ENCODE results near the gene CD6. TPM values are rescaled to one million over a fixed set of nuclear protein-coding genes. Genes with fewer than 3 reads are reported as not detected.

CD6 gene
- total and polyA plus RNA-seq, 2 experiments from 2014 or later = 0.03 TPM; not detected in 1

DNA sequence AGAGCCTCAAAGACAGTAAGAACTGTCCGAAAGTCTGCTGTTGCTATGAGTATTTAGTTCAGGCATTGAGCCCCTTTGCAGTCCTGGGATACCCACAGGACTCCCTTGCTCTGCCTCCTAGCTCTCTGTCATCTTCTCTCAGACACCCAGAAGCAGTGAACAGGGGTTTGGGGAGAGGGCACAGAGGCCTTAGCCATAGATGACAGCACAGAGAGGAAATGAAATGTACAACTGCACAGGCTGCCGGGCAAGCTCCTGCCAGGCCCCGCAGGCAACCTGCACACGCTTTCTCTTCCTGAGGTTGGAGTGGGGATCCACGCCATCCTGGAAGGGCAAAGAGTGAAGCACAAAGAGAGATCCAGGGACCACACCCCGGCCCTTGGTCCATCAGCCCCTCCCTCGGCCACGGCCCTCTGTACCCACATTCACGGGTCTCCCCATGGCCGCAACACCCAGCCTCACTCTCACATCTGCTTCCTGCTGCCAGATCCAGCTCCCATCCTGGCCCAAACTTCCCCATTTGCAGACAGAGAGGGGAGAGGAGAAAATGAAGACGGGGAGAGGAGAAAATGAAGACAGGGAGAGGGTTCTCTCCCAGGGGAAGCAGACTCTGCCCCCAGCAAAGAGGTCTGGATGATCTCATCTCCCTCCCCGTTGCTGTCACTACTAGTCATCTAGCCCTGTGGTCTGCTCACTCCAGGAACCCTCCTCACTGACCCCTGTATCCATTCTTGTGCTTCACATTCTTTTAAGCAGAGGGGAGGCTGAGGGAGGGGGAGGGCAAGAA is 40.7 kb downstream of the CD6 start:
- no peak overlapping the region for H2AFZ ChIP-seq

DNA sequence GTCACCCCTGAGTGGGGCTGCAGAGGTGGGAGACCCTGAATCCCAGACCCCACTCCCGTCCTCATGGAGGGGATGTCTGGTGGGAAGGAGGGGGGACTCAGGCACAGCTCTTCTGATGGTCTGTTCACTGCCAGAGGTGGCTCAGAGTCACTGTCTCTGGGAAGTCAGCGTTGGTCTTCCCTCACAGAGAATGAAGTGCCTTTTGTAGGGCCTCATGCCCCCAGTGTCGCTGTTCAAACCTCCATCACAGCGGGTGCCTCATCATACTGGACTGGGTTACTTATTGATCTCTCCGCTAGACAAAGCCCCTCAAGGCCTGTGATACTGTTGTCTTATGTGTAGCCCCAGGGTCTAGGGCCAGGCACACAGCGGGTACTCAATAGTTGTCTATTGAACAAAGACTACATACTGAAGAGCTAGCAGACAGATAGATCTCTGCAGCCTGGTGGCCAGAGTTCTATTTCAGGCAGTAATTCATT is 41.3 kb downstream of the CD6 start:
- Histone ChIP-seq H3K4me3 (no peak overlapping the region), H2AFZ (no peak overlapping the region), H4K20me1 (ENCODE audit: insufficient read depth, poor library complexity, severe bottlenecking) (no peaks in the 10 kb centered on the region), H3K79me2 (no peaks in the 10 kb centered on the region), H3K4me2 (no peak overlapping the region), H3K4me1 (ENCODE audit: insufficient read depth) (no peaks in the 10 kb centered on the region), H3K27ac (no peak overlapping the region), H3K27me3 (peaks cover 17% of the 10 kb centered on the region), H3K36me3 (replicated peaks; ENCODE audit: insufficient read depth, low read depth) (no peaks in the 10 kb centered on the region), H3K9me2 (replicated peaks; ENCODE audit: insufficient read depth) (no peaks in the 10 kb centered on the region), H3K9me3 (ENCODE audit: low read depth) (no peaks in the 10 kb centered on the region)
- 84% methylated on average over 5 of the region's 6 CpGs for WGBS (ENCODE audit: low lambda C conversion rate, missing lambda C conversion rate)
- DNase-seq (ENCODE audit: low spot score) = no peak
- TF ChIP-seq, protein P1, sequence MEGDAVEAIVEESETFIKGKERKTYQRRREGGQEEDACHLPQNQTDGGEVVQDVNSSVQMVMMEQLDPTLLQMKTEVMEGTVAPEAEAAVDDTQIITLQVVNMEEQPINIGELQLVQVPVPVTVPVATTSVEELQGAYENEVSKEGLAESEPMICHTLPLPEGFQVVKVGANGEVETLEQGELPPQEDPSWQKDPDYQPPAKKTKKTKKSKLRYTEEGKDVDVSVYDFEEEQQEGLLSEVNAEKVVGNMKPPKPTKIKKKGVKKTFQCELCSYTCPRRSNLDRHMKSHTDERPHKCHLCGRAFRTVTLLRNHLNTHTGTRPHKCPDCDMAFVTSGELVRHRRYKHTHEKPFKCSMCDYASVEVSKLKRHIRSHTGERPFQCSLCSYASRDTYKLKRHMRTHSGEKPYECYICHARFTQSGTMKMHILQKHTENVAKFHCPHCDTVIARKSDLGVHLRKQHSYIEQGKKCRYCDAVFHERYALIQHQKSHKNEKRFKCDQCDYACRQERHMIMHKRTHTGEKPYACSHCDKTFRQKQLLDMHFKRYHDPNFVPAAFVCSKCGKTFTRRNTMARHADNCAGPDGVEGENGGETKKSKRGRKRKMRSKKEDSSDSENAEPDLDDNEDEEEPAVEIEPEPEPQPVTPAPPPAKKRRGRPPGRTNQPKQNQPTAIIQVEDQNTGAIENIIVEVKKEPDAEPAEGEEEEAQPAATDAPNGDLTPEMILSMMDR (IDR thresholded peaks at IDR 0.05; ENCODE audit: poor library complexity) = no peak
- TF ChIP-seq EZH2 (IDR thresholded peaks at IDR 0.05; ENCODE audit: borderline replicate concordance) (no peak), EZH2phosphoT487 (IDR thresholded peaks at IDR 0.05; ENCODE audit: low read depth, severe bottlenecking, unreplicated experiment) (no peak)

More for the DNA sequence above, 40.7 kb downstream of the CD6 start:
- H3K79me2 ChIP-seq = no peaks in the 10 kb centered on the region
- H3K36me3 ChIP-seq (replicated peaks; ENCODE audit: insufficient read depth, low read depth) = no peaks in the 10 kb centered on the region
- H3K27me3 ChIP-seq = peaks cover 21% of the 10 kb centered on the region
- no peak overlapping the region for H3K4me3 ChIP-seq
- no peak for TF ChIP-seq EZH2 (IDR thresholded peaks at IDR 0.05; ENCODE audit: borderline replicate concordance)
- TF ChIP-seq, protein P1 (IDR thresholded peaks at IDR 0.05; ENCODE audit: poor library complexity) = no peak
- TF ChIP-seq EZH2phosphoT487 (IDR thresholded peaks at IDR 0.05; ENCODE audit: low read depth, severe bottlenecking, unreplicated experiment) = no peak
- no peaks in the 10 kb centered on the region for H3K9me2 ChIP-seq (replicated peaks; ENCODE audit: insufficient read depth)
- 69% methylated on average over 12 of the region's 12 CpGs for WGBS (ENCODE audit: low lambda C conversion rate, missing lambda C conversion rate)
- no peak overlapping the region for H3K27ac ChIP-seq
- H3K4me2 ChIP-seq = no peak overlapping the region
- H4K20me1 ChIP-seq (ENCODE audit: insufficient read depth, poor library complexity, severe bottlenecking) = no peaks in the 10 kb centered on the region
- H3K4me1 ChIP-seq (ENCODE audit: insufficient read depth) = no peaks in the 10 kb centered on the region
- no peaks in the 10 kb centered on the region for H3K9me3 ChIP-seq (ENCODE audit: low read depth)
- no peak for DNase-seq (ENCODE audit: low spot score)

DNA sequence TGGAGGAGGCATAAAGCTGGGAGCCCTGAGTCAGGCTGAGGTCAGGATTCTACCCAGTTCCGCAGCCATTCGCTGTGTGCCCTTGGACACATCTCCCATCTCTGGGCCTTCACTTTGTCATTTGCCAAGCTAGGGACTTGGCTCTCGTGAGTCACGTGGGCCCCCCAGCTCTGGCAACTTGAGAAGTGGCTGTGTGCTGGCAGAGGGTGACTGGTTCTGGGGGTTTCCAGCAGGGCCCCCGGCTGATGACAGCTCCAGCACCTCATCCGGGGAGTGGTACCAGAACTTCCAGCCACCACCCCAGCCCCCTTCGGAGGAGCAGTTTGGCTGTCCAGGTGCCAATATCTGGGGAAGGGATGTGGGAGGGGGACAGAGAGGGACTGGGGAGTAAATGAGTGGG is 46.6 kb downstream of the CD6 start:
- 81% methylated on average over 7 of the region's 7 CpGs for WGBS (ENCODE audit: low lambda C conversion rate, missing lambda C conversion rate)

More for the DNA sequence above, 46.6 kb downstream of the CD6 start:
- Histone ChIP-seq H3K9me3 (ENCODE audit: low read depth) (no peaks in the 10 kb centered on the region), H3K9me2 (replicated peaks; ENCODE audit: insufficient read depth) (no peaks in the 10 kb centered on the region), H3K27me3 (peaks cover 14% of the 10 kb centered on the region), H2AFZ (no peak overlapping the region), H3K4me2 (no peak overlapping the region), H3K4me3 (no peak overlapping the region), H3K27ac (no peak overlapping the region), H4K20me1 (ENCODE audit: insufficient read depth, poor library complexity, severe bottlenecking) (no peaks in the 10 kb centered on the region), H3K36me3 (replicated peaks; ENCODE audit: insufficient read depth, low read depth) (no peaks in the 10 kb centered on the region), H3K4me1 (ENCODE audit: insufficient read depth) (no peaks in the 10 kb centered on the region), H3K79me2 (no peaks in the 10 kb centered on the region)
- no peak for DNase-seq (ENCODE audit: low spot score)
- TF ChIP-seq EZH2phosphoT487 (IDR thresholded peaks at IDR 0.05; ENCODE audit: low read depth, severe bottlenecking, unreplicated experiment) (no peak), EZH2 (IDR thresholded peaks at IDR 0.05; ENCODE audit: borderline replicate concordance) (no peak)
- TF ChIP-seq, protein P1 (IDR thresholded peaks at IDR 0.05; ENCODE audit: poor library complexity) = no peak
